ENCODE data around the gene REXO1.

- TF ChIP-seq, protein P1, sequence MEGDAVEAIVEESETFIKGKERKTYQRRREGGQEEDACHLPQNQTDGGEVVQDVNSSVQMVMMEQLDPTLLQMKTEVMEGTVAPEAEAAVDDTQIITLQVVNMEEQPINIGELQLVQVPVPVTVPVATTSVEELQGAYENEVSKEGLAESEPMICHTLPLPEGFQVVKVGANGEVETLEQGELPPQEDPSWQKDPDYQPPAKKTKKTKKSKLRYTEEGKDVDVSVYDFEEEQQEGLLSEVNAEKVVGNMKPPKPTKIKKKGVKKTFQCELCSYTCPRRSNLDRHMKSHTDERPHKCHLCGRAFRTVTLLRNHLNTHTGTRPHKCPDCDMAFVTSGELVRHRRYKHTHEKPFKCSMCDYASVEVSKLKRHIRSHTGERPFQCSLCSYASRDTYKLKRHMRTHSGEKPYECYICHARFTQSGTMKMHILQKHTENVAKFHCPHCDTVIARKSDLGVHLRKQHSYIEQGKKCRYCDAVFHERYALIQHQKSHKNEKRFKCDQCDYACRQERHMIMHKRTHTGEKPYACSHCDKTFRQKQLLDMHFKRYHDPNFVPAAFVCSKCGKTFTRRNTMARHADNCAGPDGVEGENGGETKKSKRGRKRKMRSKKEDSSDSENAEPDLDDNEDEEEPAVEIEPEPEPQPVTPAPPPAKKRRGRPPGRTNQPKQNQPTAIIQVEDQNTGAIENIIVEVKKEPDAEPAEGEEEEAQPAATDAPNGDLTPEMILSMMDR (IDR thresholded peaks at IDR 0.05; ENCODE audit: borderline replicate concordance, extremely low read depth, low read length, poor library complexity, severe bottlenecking) = no peak
- TF ChIP-seq EZH2 (IDR thresholded peaks at IDR 0.05; ENCODE audit: borderline replicate concordance, low read depth, low read length, severe bottlenecking) = no peak
These were observed 79.2 kb downstream of the REXO1 start for GRCh38 chr19:1768918-1769644.
